SK-N-SH (cell line): ENCODE measurements around the gene FOCAD. TPM values are rescaled to one million over a fixed set of nuclear protein-coding genes. Genes with fewer than 3 reads are reported as not detected.

ENCODE experiments used
- CTCF ChIA-PET: fragments of 300-600, 350-600 bp; formaldehyde crosslinking; extraction: SDS; loops from one replicate; lab custom pipeline; 2021; lab: Yijun Ruan, JAX
- POLR2A ChIA-PET: fragments of 350-600 bp; sonication (Branson Sonifier 250); formaldehyde crosslinking; extraction: SDS; loops from one replicate; lab custom pipeline; 2020; ENCODE audit warnings: antibody characterized with exemption, inconsistent platforms; lab: Yijun Ruan, JAX
- DNase-seq: peaks from one replicate; pipeline ENCODE4 v3.0.0; 2012
- H2AFZ ChIP-seq: fragments of 200-600 bp; sonication (generic); 2 replicates; pipeline ENCODE4 v1.8.1; 2016; ENCODE audit warnings: antibody characterized with exemption, mild to moderate bottlenecking, low read depth
- H3F3A ChIP-seq: fragments of 200-600 bp; sonication (generic); replicated peaks from 2 replicates; pipeline ENCODE3; 2016; ENCODE audit warnings: antibody characterized with exemption, mild to moderate bottlenecking; ENCODE audit not compliant: insufficient read depth
- H3K27ac ChIP-seq, 2 experiments: fragments of 200-500 bp in 1 of 2; fragments of 200-600 bp in 1 of 2; sonication (Bioruptor generic) in 1 of 2; sonication (generic), shearing (Covaris generic) in 1 of 2; 2 replicates each; pipeline versions ENCODE4 v1.5.1 to v1.6.1; 2014 to 2016; ENCODE audit warnings: low read depth in 2 of 2, inconsistent platforms in 1 of 2, low read length in 1 of 2, mild to moderate bottlenecking in 1 of 2, mixed read lengths in 1 of 2
- H3K27me3 ChIP-seq: fragments of 200-600 bp; sonication (generic), shearing (Covaris generic); 2 replicates; pipeline ENCODE4 v1.6.1; 2016; ENCODE audit warnings: mixed run types; ENCODE audit not compliant: insufficient read depth
- H3K36me3 ChIP-seq, 2 experiments: fragments of 200-500 bp in 1 of 2; fragments of 200-600 bp in 1 of 2; sonication (Bioruptor generic) in 1 of 2; sonication (generic) in 1 of 2; replicated peaks in 1 of 2; 2 replicates each; pipeline versions ENCODE3 to v1.5.1; 2014 to 2016; ENCODE audit warnings: low read length in 1 of 2, mild to moderate bottlenecking in 1 of 2; ENCODE audit not compliant: insufficient read depth in 2 of 2, control insufficient read depth in 1 of 2
- H3K4me1 ChIP-seq, 2 experiments: fragments of 200-500 bp in 1 of 2; fragments of 200-600 bp in 1 of 2; sonication (Bioruptor generic) in 1 of 2; sonication (generic), shearing (Covaris generic) in 1 of 2; 2 replicates each; pipeline versions ENCODE4 v1.5.1 to v1.6.1; 2014 to 2016; ENCODE audit warnings: low read depth in 1 of 2, low read length in 1 of 2, mixed run types in 1 of 2; ENCODE audit not compliant: insufficient read depth in 2 of 2, control insufficient read depth in 1 of 2
- H3K4me2 ChIP-seq: fragments of 200-600 bp; sonication (generic), shearing (Covaris generic); 2 replicates; pipeline ENCODE4 v1.6.1; 2017; ENCODE audit warnings: mixed run types
- H3K4me3 ChIP-seq, 2 experiments: fragments of 200-500 bp in 1 of 2; fragments of 200-600 bp in 1 of 2; sonication (Bioruptor generic) in 1 of 2; sonication (generic), shearing (Covaris generic) in 1 of 2; 2 replicates each; pipeline versions ENCODE4 v1.5.1 to v1.8.1; 2014 to 2016; ENCODE audit warnings: low read depth in 2 of 2, inconsistent platforms in 1 of 2, low read length in 1 of 2, mild to moderate bottlenecking in 1 of 2, mixed read lengths in 1 of 2, moderate library complexity in 1 of 2
- H3K79me2 ChIP-seq: fragments of 200-600 bp; sonication (generic); 2 replicates; pipeline ENCODE4 v1.8.1; 2017; ENCODE audit warnings: mild to moderate bottlenecking; ENCODE audit not compliant: insufficient read depth
- H3K9ac ChIP-seq: fragments of 200-600 bp; sonication (generic); 2 replicates; pipeline ENCODE4 v1.6.1; 2017; ENCODE audit warnings: mixed run types
- H3K9me2 ChIP-seq: fragments of 200-600 bp; sonication (generic); 2 replicates; pipeline ENCODE4 v1.6.1; 2017; ENCODE audit warnings: mixed run types
- H3K9me3 ChIP-seq: fragments of 200-600 bp; sonication (generic); 2 replicates; pipeline ENCODE4 v1.6.1; 2017; ENCODE audit warnings: mixed run types, mild to moderate bottlenecking, moderate library complexity
- H4K20me1 ChIP-seq: fragments of 200-600 bp; sonication (generic); 2 replicates; pipeline ENCODE4 v1.6.1; 2017; ENCODE audit warnings: mild to moderate bottlenecking, mixed run types; ENCODE audit not compliant: insufficient read depth
- ELF1 ChIP-seq: IDR thresholded peaks from 2 replicates; pipeline ENCODE4 v1.4.0; 2012
- FOSL2 ChIP-seq: IDR thresholded peaks from 2 replicates; pipeline ENCODE4 v1.4.0; 2012; ENCODE audit warnings: low read depth, mild to moderate bottlenecking, moderate library complexity, borderline replicate concordance
- FOXM1 ChIP-seq: IDR thresholded peaks from 2 replicates; pipeline ENCODE4 v1.4.0; 2012; ENCODE audit warnings: low read depth, mild to moderate bottlenecking
- GABPA ChIP-seq: IDR thresholded peaks from 2 replicates; pipeline ENCODE4 v1.4.0; 2012; ENCODE audit warnings: low read depth, mild to moderate bottlenecking
- GATA2 ChIP-seq: sonication (generic); formaldehyde crosslinking; IDR thresholded peaks from 2 replicates; pipeline ENCODE4 v1.5.0; 2020; ENCODE audit warnings: mild to moderate bottlenecking, missing genetic modification reagents
- NFIC ChIP-seq: IDR thresholded peaks from 2 replicates; pipeline ENCODE4 v1.4.0; 2012; ENCODE audit warnings: borderline replicate concordance
- RCOR1 ChIP-seq: fragments of 150-350 bp; IDR thresholded peaks from 2 replicates; pipeline ENCODE4 v1.6.1; 2017; ENCODE audit warnings: antibody characterized with exemption, low read length
- RXRA ChIP-seq: IDR thresholded peaks from 2 replicates; pipeline ENCODE4 v1.4.0; 2012; ENCODE audit warnings: low read depth, mild to moderate bottlenecking, borderline replicate concordance
- TAF1 ChIP-seq: IDR thresholded peaks from 2 replicates; pipeline ENCODE4 v1.6.1; 2012; ENCODE audit warnings: low read depth, mild to moderate bottlenecking, low read length, moderate library complexity, borderline replicate concordance
- TCF12 ChIP-seq: IDR thresholded peaks from 2 replicates; pipeline ENCODE4 v1.4.0; 2012
- YY1 ChIP-seq: IDR thresholded peaks from 2 replicates; pipeline ENCODE4 v1.4.0; 2012; ENCODE audit warnings: low read depth, mild to moderate bottlenecking
- WGBS: methylation state at CpG from one replicate; pipeline ENCODE4 v1.1.6; 2017; ENCODE audit warnings: low lambda C conversion rate; 5-methylcytosine and 5-hydroxymethylcytosine counted together
- polyA plus RNA-seq, 3 experiments: library from polyadenylated mRNA; depleted of rRNA; stranded (reverse); fragments of >200 nt; gene quantifications; 2 replicates each; pipeline ENCODE4 v1.2.3, GENCODE V29; 2012
- TF ChIP-seq, protein P1 (sequence below): IDR thresholded peaks from 2 replicates; pipeline ENCODE4 v1.4.0; 2012; ENCODE audit warnings: low read depth, borderline replicate concordance
- TF ChIP-seq, protein P2 (sequence below): IDR thresholded peaks from 2 replicates; pipeline ENCODE4 v1.4.0; 2012; ENCODE audit warnings: low read depth
- TF ChIP-seq, protein P3 (sequence below): fragments of 200-600 bp; sonication (generic); IDR thresholded peaks from 2 replicates; pipeline ENCODE4 v1.6.1; 2017; ENCODE audit warnings: antibody characterized with exemption, mild to moderate bottlenecking, moderate library complexity
- TF ChIP-seq, protein P4 (sequence below): fragments of 150-350 bp; IDR thresholded peaks from 2 replicates; pipeline ENCODE4 v1.6.1; 2017; ENCODE audit warnings: antibody characterized with exemption, low read length, low read depth, borderline replicate concordance
- TF ChIP-seq, protein P5 (sequence below): IDR thresholded peaks from 2 replicates; pipeline ENCODE4 v1.6.1; 2012; ENCODE audit warnings: mild to moderate bottlenecking, low read depth, low read length, moderate library complexity

The FOCAD gene
- polyA plus RNA-seq, 1 of the 3 experiments (the other 2 are of a cell fraction), result 15.8 TPM

DNA sequence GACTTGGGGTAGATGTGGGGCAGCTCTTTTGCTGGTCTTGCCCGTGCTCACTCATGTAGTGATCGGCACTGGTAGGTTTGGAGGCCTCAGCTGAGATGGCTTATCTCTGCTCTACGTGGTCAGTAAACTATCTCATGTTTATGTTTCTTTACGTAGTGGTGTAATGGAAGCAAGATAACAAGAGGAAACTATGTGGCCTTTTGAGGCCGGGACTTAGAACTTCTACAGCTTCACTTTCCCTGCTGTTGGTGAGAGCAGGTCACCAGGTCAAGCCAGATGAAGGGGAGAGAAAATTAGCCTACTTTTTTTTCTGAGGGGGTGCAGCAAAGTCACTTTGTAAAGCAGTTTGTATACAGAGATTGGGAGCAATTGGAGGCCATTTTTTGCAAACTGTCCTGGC lies 8.5 kb downstream of the FOCAD start:
- Histone ChIP-seq H2AFZ (no peak overlapping the region), H3K4me3 (no peak overlapping the region), H4K20me1 (peaks cover 8% of the 10 kb centered on the region; the same call in 1 of the 2 replicates), H3K79me2 (peaks cover 60% of the 10 kb centered on the region), H3K4me1 (no peaks in the 10 kb centered on the region), H3K9me2 (no peaks in the 10 kb centered on the region), H3K4me2 (no peak overlapping the region), H3K27me3 (no peaks in the 10 kb centered on the region), H3K9me3 (no peaks in the 10 kb centered on the region), H3K9ac (no peak overlapping the region), H3K27ac (no peak overlapping the region), H3K36me3 (no peaks in the 10 kb centered on the region), H3F3A (no peaks in the 10 kb centered on the region)
- no peak for DNase-seq
- TF ChIP-seq, protein P1, sequence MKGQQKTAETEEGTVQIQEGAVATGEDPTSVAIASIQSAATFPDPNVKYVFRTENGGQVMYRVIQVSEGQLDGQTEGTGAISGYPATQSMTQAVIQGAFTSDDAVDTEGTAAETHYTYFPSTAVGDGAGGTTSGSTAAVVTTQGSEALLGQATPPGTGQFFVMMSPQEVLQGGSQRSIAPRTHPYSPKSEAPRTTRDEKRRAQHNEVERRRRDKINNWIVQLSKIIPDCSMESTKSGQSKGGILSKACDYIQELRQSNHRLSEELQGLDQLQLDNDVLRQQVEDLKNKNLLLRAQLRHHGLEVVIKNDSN, result no peak
- ChIA-PET POLR2A (interaction anchor here (0.9 kb wide), 1 partner anchor 8 kb away, joined by 3 read pairs; the partner anchor contains the start of gene FOCAD), CTCF (no interaction called here)
- WGBS, result 99% methylated on average over 5 of the region's 5 CpGs

DNA sequence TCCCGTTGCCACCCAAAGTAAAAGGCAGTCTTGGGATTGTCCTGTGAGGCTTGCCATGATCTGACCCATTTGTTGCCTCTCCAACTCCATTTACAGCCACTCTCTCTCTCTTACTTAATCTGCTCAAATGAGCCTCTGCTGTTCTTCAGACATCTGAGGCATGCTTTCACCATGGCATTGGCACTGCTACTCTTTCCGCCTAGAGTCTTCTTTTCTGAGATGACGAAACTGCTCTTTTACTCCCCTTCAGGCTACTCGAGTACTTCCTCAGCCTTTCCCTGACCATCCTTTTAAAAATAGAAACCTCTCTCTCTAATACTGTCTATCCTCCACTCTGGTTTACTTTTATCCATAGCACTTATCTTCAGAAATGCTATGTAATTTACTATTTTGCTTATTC lies 9.0 kb downstream of the FOCAD start:
- Histone ChIP-seq H3K4me3 (no peak overlapping the region), H4K20me1 (peaks cover 8% of the 10 kb centered on the region; the same call in 1 of the 2 replicates), H3K27me3 (no peaks in the 10 kb centered on the region), H3F3A (no peaks in the 10 kb centered on the region), H3K9ac (no peak overlapping the region), H3K9me3 (no peaks in the 10 kb centered on the region), H2AFZ (no peak overlapping the region), H3K4me2 (no peak overlapping the region), H3K27ac (no peak overlapping the region), H3K9me2 (no peaks in the 10 kb centered on the region), H3K4me1 (no peaks in the 10 kb centered on the region), H3K36me3 (no peaks in the 10 kb centered on the region), H3K79me2 (peaks cover 55% of the 10 kb centered on the region)
- no peak for DNase-seq
- ChIA-PET POLR2A (no interaction called here), CTCF (no interaction called here)
- TF ChIP-seq TAF1 (no peak), NFIC (no peak), FOXM1 (no peak), GATA2 (no peak), ELF1 (no peak)
- TF ChIP-seq, protein P2, sequence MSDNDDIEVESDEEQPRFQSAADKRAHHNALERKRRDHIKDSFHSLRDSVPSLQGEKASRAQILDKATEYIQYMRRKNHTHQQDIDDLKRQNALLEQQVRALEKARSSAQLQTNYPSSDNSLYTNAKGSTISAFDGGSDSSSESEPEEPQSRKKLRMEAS, result no peak
- WGBS, result 95% methylated on average over 4 of the region's 4 CpGs

DNA sequence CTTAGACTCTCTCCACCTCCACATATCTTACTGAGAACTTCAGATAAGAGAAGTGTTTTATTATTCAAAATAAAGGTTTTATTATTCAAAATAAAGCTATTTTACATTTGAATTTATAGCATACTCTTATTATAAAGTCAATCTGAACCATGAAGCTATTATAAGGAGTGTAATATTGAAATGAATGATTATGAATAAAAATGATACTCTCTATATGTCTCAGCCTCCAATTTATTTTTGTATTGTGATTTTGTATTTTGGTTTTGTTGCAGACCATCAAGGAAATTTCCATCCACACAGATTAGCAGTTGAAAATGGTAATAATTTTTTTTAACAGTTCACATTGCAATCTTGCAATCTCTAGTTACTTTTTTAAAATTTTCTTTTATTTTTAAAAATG lies 10.2 kb downstream of the FOCAD start:
- Histone ChIP-seq H3K4me2 (no peak overlapping the region), H4K20me1 (peaks cover 8% of the 10 kb centered on the region; the same call in 1 of the 2 replicates), H3K27ac (no peak overlapping the region), H3K9ac (no peak overlapping the region), H3K9me2 (no peaks in the 10 kb centered on the region), H3K9me3 (no peaks in the 10 kb centered on the region), H3K4me3 (no peak overlapping the region), H3K79me2 (peaks cover 43% of the 10 kb centered on the region), H2AFZ (no peak overlapping the region), H3F3A (no peaks in the 10 kb centered on the region), H3K4me1 (no peaks in the 10 kb centered on the region), H3K36me3 (no peaks in the 10 kb centered on the region), H3K27me3 (no peaks in the 10 kb centered on the region)
- DNase-seq, result no peak
- ChIA-PET POLR2A (no interaction called here), CTCF (no interaction called here)
- TF ChIP-seq RCOR1, result no peak
- TF ChIP-seq RXRA, result no peak
- TF ChIP-seq, protein P3, sequence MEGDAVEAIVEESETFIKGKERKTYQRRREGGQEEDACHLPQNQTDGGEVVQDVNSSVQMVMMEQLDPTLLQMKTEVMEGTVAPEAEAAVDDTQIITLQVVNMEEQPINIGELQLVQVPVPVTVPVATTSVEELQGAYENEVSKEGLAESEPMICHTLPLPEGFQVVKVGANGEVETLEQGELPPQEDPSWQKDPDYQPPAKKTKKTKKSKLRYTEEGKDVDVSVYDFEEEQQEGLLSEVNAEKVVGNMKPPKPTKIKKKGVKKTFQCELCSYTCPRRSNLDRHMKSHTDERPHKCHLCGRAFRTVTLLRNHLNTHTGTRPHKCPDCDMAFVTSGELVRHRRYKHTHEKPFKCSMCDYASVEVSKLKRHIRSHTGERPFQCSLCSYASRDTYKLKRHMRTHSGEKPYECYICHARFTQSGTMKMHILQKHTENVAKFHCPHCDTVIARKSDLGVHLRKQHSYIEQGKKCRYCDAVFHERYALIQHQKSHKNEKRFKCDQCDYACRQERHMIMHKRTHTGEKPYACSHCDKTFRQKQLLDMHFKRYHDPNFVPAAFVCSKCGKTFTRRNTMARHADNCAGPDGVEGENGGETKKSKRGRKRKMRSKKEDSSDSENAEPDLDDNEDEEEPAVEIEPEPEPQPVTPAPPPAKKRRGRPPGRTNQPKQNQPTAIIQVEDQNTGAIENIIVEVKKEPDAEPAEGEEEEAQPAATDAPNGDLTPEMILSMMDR, result no peak
- TF ChIP-seq, protein P4, sequence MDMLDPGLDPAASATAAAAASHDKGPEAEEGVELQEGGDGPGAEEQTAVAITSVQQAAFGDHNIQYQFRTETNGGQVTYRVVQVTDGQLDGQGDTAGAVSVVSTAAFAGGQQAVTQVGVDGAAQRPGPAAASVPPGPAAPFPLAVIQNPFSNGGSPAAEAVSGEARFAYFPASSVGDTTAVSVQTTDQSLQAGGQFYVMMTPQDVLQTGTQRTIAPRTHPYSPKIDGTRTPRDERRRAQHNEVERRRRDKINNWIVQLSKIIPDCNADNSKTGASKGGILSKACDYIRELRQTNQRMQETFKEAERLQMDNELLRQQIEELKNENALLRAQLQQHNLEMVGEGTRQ, result no peak
- TF ChIP-seq FOSL2, result no peak
- TF ChIP-seq GABPA, result no peak
- TF ChIP-seq TCF12, result no peak
- TF ChIP-seq FOXM1, result no peak
- TF ChIP-seq, protein P5, sequence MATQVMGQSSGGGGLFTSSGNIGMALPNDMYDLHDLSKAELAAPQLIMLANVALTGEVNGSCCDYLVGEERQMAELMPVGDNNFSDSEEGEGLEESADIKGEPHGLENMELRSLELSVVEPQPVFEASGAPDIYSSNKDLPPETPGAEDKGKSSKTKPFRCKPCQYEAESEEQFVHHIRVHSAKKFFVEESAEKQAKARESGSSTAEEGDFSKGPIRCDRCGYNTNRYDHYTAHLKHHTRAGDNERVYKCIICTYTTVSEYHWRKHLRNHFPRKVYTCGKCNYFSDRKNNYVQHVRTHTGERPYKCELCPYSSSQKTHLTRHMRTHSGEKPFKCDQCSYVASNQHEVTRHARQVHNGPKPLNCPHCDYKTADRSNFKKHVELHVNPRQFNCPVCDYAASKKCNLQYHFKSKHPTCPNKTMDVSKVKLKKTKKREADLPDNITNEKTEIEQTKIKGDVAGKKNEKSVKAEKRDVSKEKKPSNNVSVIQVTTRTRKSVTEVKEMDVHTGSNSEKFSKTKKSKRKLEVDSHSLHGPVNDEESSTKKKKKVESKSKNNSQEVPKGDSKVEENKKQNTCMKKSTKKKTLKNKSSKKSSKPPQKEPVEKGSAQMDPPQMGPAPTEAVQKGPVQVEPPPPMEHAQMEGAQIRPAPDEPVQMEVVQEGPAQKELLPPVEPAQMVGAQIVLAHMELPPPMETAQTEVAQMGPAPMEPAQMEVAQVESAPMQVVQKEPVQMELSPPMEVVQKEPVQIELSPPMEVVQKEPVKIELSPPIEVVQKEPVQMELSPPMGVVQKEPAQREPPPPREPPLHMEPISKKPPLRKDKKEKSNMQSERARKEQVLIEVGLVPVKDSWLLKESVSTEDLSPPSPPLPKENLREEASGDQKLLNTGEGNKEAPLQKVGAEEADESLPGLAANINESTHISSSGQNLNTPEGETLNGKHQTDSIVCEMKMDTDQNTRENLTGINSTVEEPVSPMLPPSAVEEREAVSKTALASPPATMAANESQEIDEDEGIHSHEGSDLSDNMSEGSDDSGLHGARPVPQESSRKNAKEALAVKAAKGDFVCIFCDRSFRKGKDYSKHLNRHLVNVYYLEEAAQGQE, result no peak
- TF ChIP-seq TAF1, result no peak
- no peak for TF ChIP-seq YY1
